HEK293 (cell line): ENCODE measurements around the gene ZNF695.

Source experiments
- KLF7 ChIP-seq: fragments of 450-650 bp; formaldehyde crosslinking; IDR thresholded peaks from 2 replicates; pipeline ENCODE4 v1.5.1; 2016; ENCODE audit warnings: missing biosample characterization, missing genetic modification characterization, borderline replicate concordance
- TCF7L2 ChIP-seq: IDR thresholded peaks from 2 replicates; pipeline ENCODE4 v1.6.1; 2011; ENCODE audit warnings: low read depth, mild to moderate bottlenecking, inconsistent platforms, low read length, moderate library complexity, borderline replicate concordance
- ZBTB20 ChIP-seq: fragments of 450-650 bp; formaldehyde crosslinking; IDR thresholded peaks from 2 replicates; pipeline ENCODE4 v1.5.1; 2016; ENCODE audit warnings: missing biosample characterization, missing genetic modification characterization
- ZBTB8A ChIP-seq: fragments of 450-650 bp; formaldehyde crosslinking; IDR thresholded peaks from 2 replicates; pipeline ENCODE4 v1.5.1; 2016; ENCODE audit warnings: missing biosample characterization, missing genetic modification characterization
- ZNF121 ChIP-seq: fragments of 450-650 bp; formaldehyde crosslinking; IDR thresholded peaks from 2 replicates; pipeline ENCODE4 v1.5.1; 2016; ENCODE audit warnings: missing biosample characterization, missing genetic modification characterization
- ZNF302 ChIP-seq: fragments of 450-650 bp; formaldehyde crosslinking; IDR thresholded peaks from 2 replicates; pipeline ENCODE4 v1.5.1; 2016; ENCODE audit warnings: missing biosample characterization, missing genetic modification characterization, low read depth
- ZNF510 ChIP-seq: fragments of 450-650 bp; formaldehyde crosslinking; IDR thresholded peaks from 2 replicates; pipeline ENCODE4 v1.5.1; 2018; ENCODE audit warnings: mild to moderate bottlenecking, missing genetic modification characterization, missing biosample characterization; ENCODE audit not compliant: insufficient replicate concordance
- ZNF670 ChIP-seq: fragments of 450-650 bp; formaldehyde crosslinking; IDR thresholded peaks from 2 replicates; pipeline ENCODE4 v1.5.1; 2016; ENCODE audit warnings: missing biosample characterization, missing genetic modification characterization, low read depth
- TF ChIP-seq, protein P1 (sequence below): fragments of 450-650 bp; formaldehyde crosslinking; IDR thresholded peaks from 2 replicates; pipeline ENCODE4 v1.5.1; 2016; ENCODE audit warnings: missing biosample characterization, missing genetic modification characterization
- TF ChIP-seq, protein P2 (sequence below): fragments of 450-650 bp; formaldehyde crosslinking; IDR thresholded peaks from 2 replicates; pipeline ENCODE4 v1.5.1; 2016; ENCODE audit warnings: missing biosample characterization, missing genetic modification characterization

DNA sequence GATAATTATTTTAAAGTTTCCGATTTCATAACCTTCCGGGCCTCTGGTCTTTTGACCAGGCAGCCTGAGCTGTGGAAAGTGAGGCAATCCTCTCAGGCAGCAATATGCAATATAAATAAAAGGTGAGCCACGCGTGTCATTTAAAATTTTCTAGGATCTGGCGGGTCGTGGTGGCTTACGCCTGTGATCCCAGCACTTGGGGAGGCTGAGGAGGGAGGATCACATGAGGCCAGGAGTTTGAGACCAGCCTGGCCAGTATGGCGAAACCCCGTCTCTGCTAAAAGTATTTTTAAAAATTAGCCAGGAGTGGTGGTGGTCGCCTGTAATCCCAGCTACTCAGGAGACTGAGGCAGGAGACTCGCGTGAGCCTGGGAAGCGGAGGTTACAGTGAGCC lies 546 bp upstream of the ZNF695 start:
- TF ChIP-seq, protein P1, sequence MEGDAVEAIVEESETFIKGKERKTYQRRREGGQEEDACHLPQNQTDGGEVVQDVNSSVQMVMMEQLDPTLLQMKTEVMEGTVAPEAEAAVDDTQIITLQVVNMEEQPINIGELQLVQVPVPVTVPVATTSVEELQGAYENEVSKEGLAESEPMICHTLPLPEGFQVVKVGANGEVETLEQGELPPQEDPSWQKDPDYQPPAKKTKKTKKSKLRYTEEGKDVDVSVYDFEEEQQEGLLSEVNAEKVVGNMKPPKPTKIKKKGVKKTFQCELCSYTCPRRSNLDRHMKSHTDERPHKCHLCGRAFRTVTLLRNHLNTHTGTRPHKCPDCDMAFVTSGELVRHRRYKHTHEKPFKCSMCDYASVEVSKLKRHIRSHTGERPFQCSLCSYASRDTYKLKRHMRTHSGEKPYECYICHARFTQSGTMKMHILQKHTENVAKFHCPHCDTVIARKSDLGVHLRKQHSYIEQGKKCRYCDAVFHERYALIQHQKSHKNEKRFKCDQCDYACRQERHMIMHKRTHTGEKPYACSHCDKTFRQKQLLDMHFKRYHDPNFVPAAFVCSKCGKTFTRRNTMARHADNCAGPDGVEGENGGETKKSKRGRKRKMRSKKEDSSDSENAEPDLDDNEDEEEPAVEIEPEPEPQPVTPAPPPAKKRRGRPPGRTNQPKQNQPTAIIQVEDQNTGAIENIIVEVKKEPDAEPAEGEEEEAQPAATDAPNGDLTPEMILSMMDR = no peak
- no peak for TF ChIP-seq ZBTB20
- TF ChIP-seq ZNF121 (tag by site-specific recombination) = no peak
- TF ChIP-seq ZNF302 (tag by site-specific recombination) = no peak
- TF ChIP-seq ZBTB8A = no peak
- TF ChIP-seq ZNF510 (tag by site-specific recombination) = no peak
- TF ChIP-seq, protein P2, sequence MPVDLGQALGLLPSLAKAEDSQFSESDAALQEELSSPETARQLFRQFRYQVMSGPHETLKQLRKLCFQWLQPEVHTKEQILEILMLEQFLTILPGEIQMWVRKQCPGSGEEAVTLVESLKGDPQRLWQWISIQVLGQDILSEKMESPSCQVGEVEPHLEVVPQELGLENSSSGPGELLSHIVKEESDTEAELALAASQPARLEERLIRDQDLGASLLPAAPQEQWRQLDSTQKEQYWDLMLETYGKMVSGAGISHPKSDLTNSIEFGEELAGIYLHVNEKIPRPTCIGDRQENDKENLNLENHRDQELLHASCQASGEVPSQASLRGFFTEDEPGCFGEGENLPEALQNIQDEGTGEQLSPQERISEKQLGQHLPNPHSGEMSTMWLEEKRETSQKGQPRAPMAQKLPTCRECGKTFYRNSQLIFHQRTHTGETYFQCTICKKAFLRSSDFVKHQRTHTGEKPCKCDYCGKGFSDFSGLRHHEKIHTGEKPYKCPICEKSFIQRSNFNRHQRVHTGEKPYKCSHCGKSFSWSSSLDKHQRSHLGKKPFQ (tag by site-specific recombination) = no peak
- no peak for TF ChIP-seq KLF7 (tag by site-specific recombination)
- TF ChIP-seq ZNF670 (tag by site-specific recombination) = no peak
- no peak for TF ChIP-seq TCF7L2
